Measurements from ENCODE around the gene MACC1.
"Not testable (repeated sequence)": the region's sequence is repeated elsewhere in the genome, so short reads cannot be mapped to it uniquely, and the experiment has no call there.

MACC1 gene

GRCh38 chr7:20203316-20203715 lies 13.9 kb downstream of the MACC1 start:
- DNase-seq: no peak

GRCh38 chr7:20201380-20201779 lies 15.8 kb downstream of the MACC1 start:
- DNase-seq: no peak

- no peak for DNase-seq
Measured at GRCh38 chr7:20200971-20201370, 16.2 kb downstream of the MACC1 start.

- DNase-seq: no peak
Measured at GRCh38 chr7:20200361-20200760, 16.8 kb downstream of the MACC1 start.

GRCh38 chr7:20199015-20199737 lies 18.0 kb downstream of the MACC1 start:
- DNase-seq: no peak

- DNase-seq: no peak
Measured at GRCh38 chr7:20198260-20198659, 18.9 kb downstream of the MACC1 start.

GRCh38 chr7:20197837-20198236 lies 19.3 kb downstream of the MACC1 start:
- no peak for DNase-seq

- DNase-seq: no peak
Measured at GRCh38 chr7:20197125-20197748, 19.9 kb downstream of the MACC1 start.

GRCh38 chr7:20194343-20194995 lies 22.7 kb downstream of the MACC1 start:
- no peak for DNase-seq

- no peak for DNase-seq
Measured at GRCh38 chr7:20193873-20194272, 23.3 kb downstream of the MACC1 start.

GRCh38 chr7:20193242-20193777 lies 23.9 kb downstream of the MACC1 start:
- DNase-seq: no peak

GRCh38 chr7:20191391-20191869 lies 25.8 kb downstream of the MACC1 start:
- DNase-seq: no peak

GRCh38 chr7:20190560-20191390 lies 26.4 kb downstream of the MACC1 start:
- DNase-seq: no peak

- DNase-seq: no peak
Measured at GRCh38 chr7:20189852-20190251, 27.3 kb downstream of the MACC1 start.

GRCh38 chr7:20188567-20188966 lies 28.6 kb downstream of the MACC1 start:
- DNase-seq: no peak

- DNase-seq: not testable (repeated sequence)
Measured at GRCh38 chr7:20187850-20188249, 29.3 kb downstream of the MACC1 start.

- no peak for DNase-seq
Measured at GRCh38 chr7:20185988-20186387, 31.2 kb downstream of the MACC1 start.

GRCh38 chr7:20183086-20183485 lies 34.1 kb downstream of the MACC1 start:
- no peak for DNase-seq

GRCh38 chr7:20176578-20177242 lies 40.5 kb downstream of the MACC1 start:
- DNase-seq: no peak

GRCh38 chr7:20173828-20174227 lies 43.4 kb downstream of the MACC1 start:
- DNase-seq: no peak

GRCh38 chr7:20172736-20173334 lies 44.3 kb downstream of the MACC1 start:
- DNase-seq: peak; percentile 74

GRCh38 chr7:20170633-20171032 lies 46.6 kb downstream of the MACC1 start:
- no peak for DNase-seq

Data from right forelimb (tissue), 1 donor.